Activated effector memory CD4-positive, alpha-beta T cell treated with Interleukin-2 at 50 U/mL for 16 hours (primary cell): ENCODE results near the gene MIPEP.
"Not testable (repeated sequence)": the region's sequence is repeated elsewhere in the genome, so short reads cannot be mapped to it uniquely, and the experiment has no call there.

ENCODE experiments used
- DNase-seq: peaks from one replicate; pipeline ENCODE4 v3.0.0-alpha.2; 2020

Gene MIPEP

GRCh38 chr13:23888658-23889614, at the start of gene MIPEP:
Gene MIPEP, minus strand, starts transcription at chr13:23889400. Its CDS starts 80 bp downstream, at chr13:23889320.
- DNase-seq: peak; percentile 82

- DNase-seq: no peak
These were observed 45.3 kb upstream of the MIPEP start for GRCh38 chr13:23934520-23934919.

GRCh38 chr13:23928985-23929384, 39.8 kb upstream of the MIPEP start:
- no peak for DNase-seq

- DNase-seq: no peak
These were observed 33.8 kb upstream of the MIPEP start for GRCh38 chr13:23923031-23923430.

- DNase-seq: no peak
These were observed 33.1 kb upstream of the MIPEP start for GRCh38 chr13:23922005-23922932.

- no peak for DNase-seq
These were observed 32.3 kb upstream of the MIPEP start for GRCh38 chr13:23921451-23921888.

GRCh38 chr13:23919006-23919405, 29.8 kb upstream of the MIPEP start:
- DNase-seq: no peak

GRCh38 chr13:23918208-23918607, 29.0 kb upstream of the MIPEP start:
- DNase-seq: no peak

- no peak for DNase-seq
These were observed 26.1 kb upstream of the MIPEP start for GRCh38 chr13:23915308-23915707.

- no peak for DNase-seq
These were observed 23.3 kb upstream of the MIPEP start for GRCh38 chr13:23912469-23912868.

GRCh38 chr13:23909606-23910005, 20.4 kb upstream of the MIPEP start:
- no peak for DNase-seq

GRCh38 chr13:23905766-23906165, 16.6 kb upstream of the MIPEP start:
- DNase-seq: no peak

- no peak for DNase-seq
These were observed 14.7 kb upstream of the MIPEP start for GRCh38 chr13:23903906-23904280.

- DNase-seq: no peak
These were observed 14.0 kb upstream of the MIPEP start for GRCh38 chr13:23902975-23903905.

GRCh38 chr13:23901365-23901764, 12.2 kb upstream of the MIPEP start:
- DNase-seq: no peak

- DNase-seq: no peak
These were observed 10.4 kb upstream of the MIPEP start for GRCh38 chr13:23899555-23899954.

- no peak for DNase-seq
These were observed 8.9 kb upstream of the MIPEP start for GRCh38 chr13:23898101-23898500.

- DNase-seq: not testable (repeated sequence)
These were observed 8.3 kb upstream of the MIPEP start, which contains the start of gene C1QTNF9B for GRCh38 chr13:23897452-23897919. Gene C1QTNF9B, minus strand, starts transcription at chr13:23897502.

GRCh38 chr13:23894746-23895145, 5.5 kb upstream of the MIPEP start:
- DNase-seq: not testable (repeated sequence)

GRCh38 chr13:23893791-23894190, 4.6 kb upstream of the MIPEP start:
- DNase-seq: not testable (repeated sequence)

- DNase-seq: no peak
These were observed 711 bp upstream of the MIPEP start for GRCh38 chr13:23889615-23890607.
